Type B pancreatic cell (in vitro differentiated cells): Measurements from ENCODE around the gene THRB. TPM values are rescaled to one million over a fixed set of nuclear protein-coding genes. Genes with fewer than 3 reads are reported as not detected.

ENCODE experiments used
- DNase-seq: peaks from one replicate; pipeline ENCODE4 v3.0.0; 2021; ENCODE audit warnings: mixed read lengths; ENCODE audit not compliant: unreplicated experiment; ENCODE audit errors: extremely low spot score
- H3K27ac Mint-ChIP-seq: 2 replicates; pipeline ENCODE4 v1.8.0; 2021; ENCODE audit warnings: mild to moderate bottlenecking, mixed read lengths
- H3K27me3 Mint-ChIP-seq: 2 replicates; pipeline ENCODE4 v1.8.0; 2021; ENCODE audit warnings: mixed read lengths
- H3K36me3 Mint-ChIP-seq: 2 replicates; pipeline ENCODE4 v1.8.0; 2021; ENCODE audit warnings: mixed read lengths
- H3K4me1 Mint-ChIP-seq: one replicate; pipeline ENCODE4 v1.8.0; 2021; ENCODE audit warnings: mixed read lengths; ENCODE audit not compliant: unreplicated experiment
- H3K4me3 Mint-ChIP-seq: 2 replicates; pipeline ENCODE4 v1.8.0; 2021; ENCODE audit warnings: mild to moderate bottlenecking, mixed read lengths
- H3K9me3 Mint-ChIP-seq: 2 replicates; pipeline ENCODE4 v1.8.0; 2021; ENCODE audit warnings: mixed read lengths
- CTCF ChIP-seq: fragments of 200-600 bp; sonication (generic); conservative IDR thresholded peaks from 2 replicates; pipeline ENCODE4 v1.5.0; 2021; ENCODE audit warnings: antibody characterized with exemption, mild to moderate bottlenecking
- total RNA-seq: library from RNA; stranded (reverse); gene quantifications from 2 replicates; pipeline ENCODE4 v1.2.1, GENCODE V29; 2021; ENCODE audit warnings: low replicate concordance

THRB gene
- total RNA-seq, 1 donor from 2014 or later: 15.6 TPM

GRCh38 chr3:24198728-24199127 is 295.9 kb downstream of the THRB start:
- no peak overlapping the region for H3K27ac Mint-ChIP-seq
- H3K4me3 Mint-ChIP-seq: no peak overlapping the region
- H3K27me3 Mint-ChIP-seq: peaks cover 3% of the 10 kb centered on the region
- H3K9me3 Mint-ChIP-seq: no peaks in the 10 kb centered on the region
- no peak for TF ChIP-seq CTCF
- DNase-seq: no peak
- H3K4me1 Mint-ChIP-seq: no peaks in the 10 kb centered on the region
- no peaks in the 10 kb centered on the region for H3K36me3 Mint-ChIP-seq

- Mint-ChIP-seq H3K27me3 (peaks cover 3% of the 10 kb centered on the region), H3K9me3 (no peaks in the 10 kb centered on the region), H3K27ac (no peak overlapping the region), H3K4me1 (no peaks in the 10 kb centered on the region), H3K36me3 (no peaks in the 10 kb centered on the region), H3K4me3 (no peak overlapping the region)
- no peak for TF ChIP-seq CTCF
- DNase-seq: no peak
Measured at GRCh38 chr3:24197809-24198208, 296.8 kb downstream of the THRB start.

GRCh38 chr3:24196526-24196925 is 298.1 kb downstream of the THRB start:
- DNase-seq: no peak
- Mint-ChIP-seq H3K4me1 (no peaks in the 10 kb centered on the region), H3K4me3 (no peak overlapping the region), H3K27ac (no peak overlapping the region), H3K27me3 (peaks cover 3% of the 10 kb centered on the region), H3K36me3 (no peaks in the 10 kb centered on the region), H3K9me3 (no peaks in the 10 kb centered on the region)
- no peak for TF ChIP-seq CTCF

- Mint-ChIP-seq H3K27ac (no peak overlapping the region), H3K9me3 (no peaks in the 10 kb centered on the region), H3K4me3 (no peak overlapping the region), H3K36me3 (no peaks in the 10 kb centered on the region), H3K27me3 (peaks cover 3% of the 10 kb centered on the region), H3K4me1 (no peaks in the 10 kb centered on the region)
- TF ChIP-seq CTCF: no peak
- DNase-seq: no peak
Measured at GRCh38 chr3:24195504-24196230, 299.0 kb downstream of the THRB start.

- TF ChIP-seq CTCF: no peak
- Mint-ChIP-seq H3K9me3 (no peaks in the 10 kb centered on the region), H3K4me3 (no peak overlapping the region), H3K27me3 (no peaks in the 10 kb centered on the region), H3K36me3 (no peaks in the 10 kb centered on the region), H3K27ac (no peak overlapping the region), H3K4me1 (no peaks in the 10 kb centered on the region)
- no peak for DNase-seq
Measured at GRCh38 chr3:24192469-24193056, 302.1 kb downstream of the THRB start.
